MM.1S (cell line): ENCODE results near the gene CRB1.

Experiments
- DNase-seq: peaks from one replicate; pipeline ENCODE4 v3.0.0-alpha.2; 2015
- H2AFZ ChIP-seq: fragments of 300-600 bp; sonication (generic); 2 replicates; pipeline ENCODE4 v1.6.0; 2016; ENCODE audit warnings: antibody characterized with exemption, low read length
- H3F3A ChIP-seq: fragments of 300-600 bp; sonication (generic); 2 replicates; pipeline ENCODE4 v1.6.1; 2016; ENCODE audit warnings: mild to moderate bottlenecking, antibody characterized with exemption, low read length, moderate library complexity, mixed read lengths; ENCODE audit not compliant: insufficient read depth
- H3K27ac ChIP-seq: fragments of 300-600 bp; sonication (generic); 2 replicates; pipeline ENCODE4 v1.5.1; 2016; ENCODE audit warnings: mild to moderate bottlenecking, low read length
- H3K27me3 ChIP-seq: fragments of 300-600 bp; sonication (generic); replicated peaks from 2 replicates; pipeline ENCODE4 v1.6.0; 2016; ENCODE audit warnings: low read length; ENCODE audit not compliant: insufficient read depth
- H3K36me3 ChIP-seq: fragments of 300-600 bp; sonication (generic); replicated peaks from 2 replicates; pipeline ENCODE4 v1.6.1; 2016; ENCODE audit warnings: mild to moderate bottlenecking, low read length, mixed read lengths; ENCODE audit not compliant: insufficient read depth
- H3K4me1 ChIP-seq: fragments of 300-600 bp; sonication (generic); 2 replicates; pipeline ENCODE4 v1.6.1; 2016; ENCODE audit warnings: low read length, mixed read lengths
- H3K4me2 ChIP-seq: fragments of 300-600 bp; sonication (generic); 2 replicates; pipeline ENCODE4 v1.6.0; 2016; ENCODE audit warnings: low read depth, low read length
- H3K4me3 ChIP-seq: fragments of 300-600 bp; sonication (generic); 2 replicates; pipeline ENCODE4 v1.5.1; 2016; ENCODE audit warnings: low read length, mixed read lengths
- H3K79me2 ChIP-seq: fragments of 300-600 bp; sonication (generic); 2 replicates; pipeline ENCODE4 v1.6.1; 2016; ENCODE audit warnings: mixed run types, low read length, mixed read lengths
- H3K9ac ChIP-seq: fragments of 300-600 bp; sonication (generic); 2 replicates; pipeline ENCODE4 v1.6.1; 2016; ENCODE audit warnings: low read length, mixed read lengths
- H3K9me2 ChIP-seq: fragments of 300-600 bp; sonication (generic); replicated peaks from 2 replicates; pipeline ENCODE4 v1.6.1; 2016; ENCODE audit warnings: mild to moderate bottlenecking, low read length, mixed read lengths; ENCODE audit not compliant: insufficient read depth
- H3K9me3 ChIP-seq: fragments of 300-600 bp; sonication (generic); replicated peaks from 2 replicates; pipeline ENCODE4 v1.6.1; 2016; ENCODE audit warnings: mild to moderate bottlenecking, low read length, mixed read lengths; ENCODE audit not compliant: insufficient read depth
- H4K20me1 ChIP-seq: fragments of 300-600 bp; sonication (generic); 2 replicates; pipeline ENCODE4 v1.6.1; 2016; ENCODE audit warnings: mild to moderate bottlenecking, low read length, moderate library complexity, mixed read lengths; ENCODE audit not compliant: insufficient read depth
- CTCF ChIP-seq: fragments of 300-600 bp; sonication (generic); IDR thresholded peaks from 2 replicates; pipeline ENCODE4 v1.5.1; 2016; ENCODE audit warnings: antibody characterized with exemption, low read length, mixed read lengths
- EZH2 ChIP-seq: fragments of 300-600 bp; sonication (generic); optimal IDR thresholded peaks from 2 replicates; pipeline ENCODE3; 2017; ENCODE audit warnings: low read depth, mild to moderate bottlenecking, antibody characterized with exemption, low read length, mixed read lengths
- EZH2phosphoT487 ChIP-seq: fragments of 300-600 bp; sonication (generic); IDR thresholded peaks from 2 replicates; pipeline ENCODE4 v1.6.1; 2018; ENCODE audit warnings: antibody characterized with exemption, low read length

Gene CRB1

GRCh38 chr1:197235355-197235754, 32.7 kb upstream of the CRB1 start:
- Histone ChIP-seq H3K4me3 (no peak overlapping the region), H3K9ac (no peak overlapping the region), H3K27ac (no peak overlapping the region), H3K36me3 (no peaks in the 10 kb centered on the region), H4K20me1 (no peaks in the 10 kb centered on the region), H2AFZ (no peak overlapping the region), H3K9me3 (no peaks in the 10 kb centered on the region), H3K79me2 (no peaks in the 10 kb centered on the region), H3F3A (no peaks in the 10 kb centered on the region), H3K4me2 (no peak overlapping the region), H3K9me2 (no peaks in the 10 kb centered on the region), H3K4me1 (no peaks in the 10 kb centered on the region), H3K27me3 (no peaks in the 10 kb centered on the region)
- no peak for DNase-seq
- TF ChIP-seq CTCF (no peak), EZH2phosphoT487 (no peak), EZH2 (no peak)

- no peak overlapping the region for H2AFZ ChIP-seq
- no peak overlapping the region for H3K4me2 ChIP-seq
- no peaks in the 10 kb centered on the region for H3K9me2 ChIP-seq
- H3K36me3 ChIP-seq = no peaks in the 10 kb centered on the region
- no peaks in the 10 kb centered on the region for H3F3A ChIP-seq
- H3K4me1 ChIP-seq = no peaks in the 10 kb centered on the region
- TF ChIP-seq EZH2phosphoT487 = no peak
- TF ChIP-seq CTCF = no peak
- TF ChIP-seq EZH2 = no peak
- H4K20me1 ChIP-seq = no peaks in the 10 kb centered on the region
- no peaks in the 10 kb centered on the region for H3K79me2 ChIP-seq
- no peak overlapping the region for H3K4me3 ChIP-seq
- no peak overlapping the region for H3K27ac ChIP-seq
- H3K27me3 ChIP-seq = no peaks in the 10 kb centered on the region
- no peaks in the 10 kb centered on the region for H3K9me3 ChIP-seq
- H3K9ac ChIP-seq = no peak overlapping the region
- no peak for DNase-seq
Observed at GRCh38 chr1:197247465-197247864, 20.6 kb upstream of the CRB1 start.

- no peaks in the 10 kb centered on the region for H3F3A ChIP-seq
- no peak for DNase-seq
- H4K20me1 ChIP-seq = no peaks in the 10 kb centered on the region
- no peak overlapping the region for H3K4me3 ChIP-seq
- H3K9ac ChIP-seq = no peak overlapping the region
- no peaks in the 10 kb centered on the region for H3K9me3 ChIP-seq
- H3K79me2 ChIP-seq = no peaks in the 10 kb centered on the region
- TF ChIP-seq EZH2phosphoT487 (no peak), EZH2 (no peak), CTCF (no peak)
- H3K4me1 ChIP-seq = no peaks in the 10 kb centered on the region
- H3K27ac ChIP-seq = no peak overlapping the region
- no peaks in the 10 kb centered on the region for H3K36me3 ChIP-seq
- no peak overlapping the region for H3K4me2 ChIP-seq
- H2AFZ ChIP-seq = no peak overlapping the region
- no peaks in the 10 kb centered on the region for H3K9me2 ChIP-seq
- H3K27me3 ChIP-seq = no peaks in the 10 kb centered on the region
Observed at GRCh38 chr1:197249324-197249723, 18.7 kb upstream of the CRB1 start.
